Fibroblast of mammary gland (primary cell): Measurements from ENCODE around the gene BIVM.
A peak's percentile ranks its signal among the peaks of the same experiment; 100 is the strongest.

Source experiments
- DNase-seq: peaks from one replicate; pipeline ENCODE4 v3.0.0-alpha.2; 2010; ENCODE audit warnings: low read depth
- H3K4me3 ChIP-seq: 2 replicates; pipeline ENCODE4 v1.5.1; 2011; ENCODE audit warnings: low read depth, mild to moderate bottlenecking, low read length, moderate library complexity; ENCODE audit not compliant: control insufficient read depth
- TF ChIP-seq, protein P1 (sequence below): conservative IDR thresholded peaks from 2 replicates; pipeline ENCODE4 v1.5.1; 2011; ENCODE audit warnings: low read depth, low read length, inconsistent platforms; ENCODE audit not compliant: control insufficient read depth, insufficient read depth

The BIVM gene

GRCh38 chr13:102862624-102863210, 63.8 kb downstream of the BIVM start:
- DNase-seq = no peak
- TF ChIP-seq, protein P1, sequence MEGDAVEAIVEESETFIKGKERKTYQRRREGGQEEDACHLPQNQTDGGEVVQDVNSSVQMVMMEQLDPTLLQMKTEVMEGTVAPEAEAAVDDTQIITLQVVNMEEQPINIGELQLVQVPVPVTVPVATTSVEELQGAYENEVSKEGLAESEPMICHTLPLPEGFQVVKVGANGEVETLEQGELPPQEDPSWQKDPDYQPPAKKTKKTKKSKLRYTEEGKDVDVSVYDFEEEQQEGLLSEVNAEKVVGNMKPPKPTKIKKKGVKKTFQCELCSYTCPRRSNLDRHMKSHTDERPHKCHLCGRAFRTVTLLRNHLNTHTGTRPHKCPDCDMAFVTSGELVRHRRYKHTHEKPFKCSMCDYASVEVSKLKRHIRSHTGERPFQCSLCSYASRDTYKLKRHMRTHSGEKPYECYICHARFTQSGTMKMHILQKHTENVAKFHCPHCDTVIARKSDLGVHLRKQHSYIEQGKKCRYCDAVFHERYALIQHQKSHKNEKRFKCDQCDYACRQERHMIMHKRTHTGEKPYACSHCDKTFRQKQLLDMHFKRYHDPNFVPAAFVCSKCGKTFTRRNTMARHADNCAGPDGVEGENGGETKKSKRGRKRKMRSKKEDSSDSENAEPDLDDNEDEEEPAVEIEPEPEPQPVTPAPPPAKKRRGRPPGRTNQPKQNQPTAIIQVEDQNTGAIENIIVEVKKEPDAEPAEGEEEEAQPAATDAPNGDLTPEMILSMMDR = no peak
- no peak overlapping the region for H3K4me3 ChIP-seq

- TF ChIP-seq, protein P1 = no peak
- H3K4me3 ChIP-seq = no peak overlapping the region
- DNase-seq = no peak
Measured at GRCh38 chr13:102863590-102863989, 64.7 kb downstream of the BIVM start.

DNA sequence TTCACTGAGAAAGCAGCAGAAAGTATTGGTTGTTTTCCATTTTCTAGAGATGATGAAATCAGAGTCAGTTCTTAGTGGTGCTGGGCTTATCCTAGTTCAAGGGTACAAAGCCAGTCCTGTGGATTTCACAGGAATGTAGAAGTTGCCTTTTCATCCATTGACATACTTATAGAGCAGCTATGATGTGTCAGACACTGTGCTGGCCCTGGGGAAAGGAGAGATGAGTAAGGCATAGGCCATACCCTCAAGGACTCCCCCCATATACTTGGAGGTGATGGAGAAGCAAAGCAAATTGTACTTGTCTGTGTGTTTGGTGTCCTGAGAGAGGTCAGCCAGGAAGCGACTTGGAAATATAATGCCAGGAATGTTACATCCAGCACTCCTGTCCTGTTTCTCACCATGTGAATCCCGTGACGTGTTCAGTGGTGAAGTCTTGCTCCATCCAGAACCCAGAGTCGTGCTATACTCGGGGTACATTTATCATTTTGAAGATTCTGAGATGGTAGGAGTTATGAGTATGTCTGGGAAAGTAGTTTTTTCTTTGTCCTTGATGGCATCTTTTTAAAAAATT, 69.5 kb downstream of the BIVM start:
- TF ChIP-seq, protein P1 = no peak
- H3K4me3 ChIP-seq = no peak overlapping the region
- DNase-seq = peak; percentile 70

- DNase-seq = no peak
- H3K4me3 ChIP-seq = no peak overlapping the region
- TF ChIP-seq, protein P1 = no peak
Measured at GRCh38 chr13:102869948-102870676, 71.2 kb downstream of the BIVM start.

DNA sequence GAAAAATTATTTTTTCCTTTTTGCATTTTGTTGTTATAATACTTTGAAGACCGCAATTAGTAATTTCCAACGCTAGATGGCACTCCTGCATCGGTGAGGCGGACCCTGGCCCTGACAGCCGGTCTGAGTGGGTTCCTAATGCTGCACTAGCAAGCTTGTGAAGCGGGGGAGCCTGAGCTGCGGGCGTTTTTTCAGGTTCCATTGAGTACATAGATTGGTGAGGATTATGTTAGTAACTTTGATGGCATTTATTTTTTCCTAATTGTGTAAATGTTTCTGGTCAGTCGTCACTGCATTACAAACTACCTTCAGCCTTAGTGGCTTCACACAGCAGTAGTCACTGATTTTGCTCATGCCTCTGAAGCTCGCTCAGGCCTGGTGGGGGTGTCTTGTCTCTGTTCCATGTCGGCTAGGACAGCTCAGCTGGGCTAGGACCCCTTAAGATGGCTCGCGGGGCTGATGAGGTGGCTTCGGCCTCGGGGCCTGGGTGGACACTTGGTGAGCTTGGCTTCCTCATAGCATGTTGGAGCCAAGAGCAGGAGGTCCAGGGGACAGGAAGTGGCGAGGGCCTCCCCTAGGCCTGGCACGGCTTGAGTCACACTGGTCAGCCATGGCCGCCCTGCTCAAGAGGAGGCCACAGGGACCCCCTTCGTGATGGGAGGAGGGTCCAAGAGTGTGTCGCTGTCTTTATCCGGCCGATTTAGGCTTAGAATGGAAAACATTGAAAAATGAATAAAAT, 71.9 kb downstream of the BIVM start:
- H3K4me3 ChIP-seq = no peak overlapping the region
- TF ChIP-seq, protein P1 = peak; percentile 77
- DNase-seq = peak; percentile 71

- no peak for DNase-seq
- TF ChIP-seq, protein P1 = no peak
- no peak overlapping the region for H3K4me3 ChIP-seq
Measured at GRCh38 chr13:102872131-102872530, 73.2 kb downstream of the BIVM start.
